Putamen (tissue), 1 donor: Measurements from ENCODE around the gene MRPS21.
"Not testable (repeated sequence)": the region's sequence is repeated elsewhere in the genome, so short reads cannot be mapped to it uniquely, and the experiment has no call there.

ENCODE experiments used
- DNase-seq: peaks from one replicate; pipeline ENCODE4 v3.0.0-alpha.2; 2016; ENCODE audit warnings: low spot score

The MRPS21 gene

GRCh38 chr1:150281758-150282557 is 11.7 kb upstream of the MRPS21 start, which contains the start of gene CIART:
TSS of gene CIART (plus strand) at chr1:150282554. CDS start at chr1:150283268, 714 bp downstream.
- DNase-seq: peak; percentile 96

- DNase-seq: no peak
These were observed 11.1 kb upstream of the MRPS21 start for GRCh38 chr1:150282558-150282958.

DNA sequence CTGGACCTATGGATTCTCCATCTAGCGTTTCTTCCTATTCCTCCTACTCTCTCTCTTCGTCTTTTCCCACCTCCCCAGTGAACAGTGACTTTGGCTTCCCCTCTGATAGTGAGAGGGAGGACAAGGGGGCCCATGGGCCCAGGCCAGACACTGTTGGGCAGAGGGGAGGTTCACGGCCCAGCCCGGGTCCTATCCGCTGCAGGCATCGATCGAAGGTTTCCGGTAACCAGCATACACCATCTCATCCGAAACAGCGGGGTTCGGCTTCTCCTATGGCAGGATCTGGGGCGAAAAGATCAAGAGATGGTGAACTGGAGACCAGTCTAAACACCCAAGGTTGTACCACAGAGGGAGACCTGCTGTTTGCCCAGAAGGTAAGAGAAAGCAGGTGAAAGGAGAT is 10.4 kb upstream of the MRPS21 start:
- no peak for DNase-seq

DNA sequence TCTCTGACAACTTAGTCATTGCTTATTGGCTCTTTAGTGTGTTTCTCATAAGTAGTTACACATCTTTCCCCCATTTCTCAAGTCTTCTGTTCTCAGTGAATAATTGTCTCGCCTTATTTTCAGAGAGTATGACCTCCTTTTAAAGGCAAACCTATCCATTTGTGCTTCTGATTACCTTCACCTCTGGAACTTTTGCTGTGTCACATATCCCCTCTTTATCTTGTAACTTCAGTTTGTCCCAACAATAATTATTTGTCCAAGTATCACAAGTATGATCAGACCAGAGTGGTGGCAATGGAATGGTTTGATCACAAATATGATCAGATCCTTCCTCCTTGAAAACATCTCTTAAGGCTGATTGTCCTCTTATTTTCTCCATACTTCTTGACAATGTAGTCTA is 5.3 kb upstream of the MRPS21 start:
- DNase-seq: no peak

DNA sequence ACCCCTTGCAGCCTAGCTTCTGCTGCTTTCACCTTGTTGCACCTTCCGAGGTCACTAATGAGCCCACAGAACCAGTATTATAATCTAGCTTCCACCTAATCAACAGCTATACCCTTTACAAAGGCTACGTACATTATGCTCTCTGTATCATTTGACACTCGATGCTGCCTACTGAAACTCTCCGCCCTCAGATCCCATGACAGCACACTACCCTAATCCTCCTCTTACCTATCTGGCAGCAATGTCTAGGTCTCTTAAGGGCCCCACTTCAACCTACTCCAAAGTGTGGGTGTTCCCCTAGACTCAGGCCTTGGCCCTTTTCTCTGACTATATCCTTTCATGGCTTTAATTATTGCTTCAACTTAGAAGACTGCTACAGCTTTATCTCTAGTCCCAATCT is 4.8 kb upstream of the MRPS21 start:
- DNase-seq: peak; percentile 52

DNA sequence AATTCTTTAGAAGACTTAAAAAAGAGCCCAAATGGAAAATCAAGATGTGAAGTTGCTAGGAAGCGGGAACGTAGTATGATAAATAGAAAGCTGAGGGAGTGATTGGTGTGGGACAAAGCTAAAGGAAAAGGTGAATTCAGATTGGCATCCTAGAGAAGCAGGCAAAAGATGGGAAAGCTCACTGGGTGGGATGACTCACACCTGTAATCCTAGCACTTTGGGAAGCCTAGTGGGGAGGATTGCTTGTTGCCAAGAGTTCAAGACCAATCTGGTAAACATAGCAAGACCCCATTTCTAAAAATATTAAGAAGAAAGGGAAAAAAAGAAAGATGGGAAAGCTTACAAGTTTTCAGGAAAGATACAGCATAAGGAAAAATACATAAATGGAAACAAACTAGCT is 1.8 kb downstream of the MRPS21 start:
- DNase-seq: no peak

- no peak for DNase-seq
These were observed 6.1 kb downstream of the MRPS21 start for GRCh38 chr1:150299716-150300115.

- peak; percentile 79 for DNase-seq
These were observed 8.7 kb downstream of the MRPS21 start for GRCh38 chr1:150302338-150302737.

DNA sequence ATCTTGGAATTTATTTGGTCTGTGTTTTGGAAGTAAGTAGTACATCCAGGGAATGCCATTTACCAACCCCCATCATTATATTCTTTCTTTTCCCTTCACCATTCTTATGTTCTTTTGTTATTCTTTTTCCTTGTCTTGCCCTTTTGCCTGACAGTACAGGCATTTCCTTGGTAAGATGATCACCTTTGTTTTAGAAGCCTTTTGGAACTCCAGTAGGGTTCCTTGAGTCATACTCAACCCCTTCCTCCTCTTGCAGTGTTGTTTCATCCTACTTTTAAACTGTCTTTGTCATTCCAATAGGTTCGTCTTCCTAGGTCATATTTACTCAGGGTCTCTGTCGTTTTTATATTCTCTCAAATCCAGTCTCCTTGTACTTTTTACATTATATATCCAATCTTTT is 9.2 kb downstream of the MRPS21 start:
- no peak for DNase-seq

DNA sequence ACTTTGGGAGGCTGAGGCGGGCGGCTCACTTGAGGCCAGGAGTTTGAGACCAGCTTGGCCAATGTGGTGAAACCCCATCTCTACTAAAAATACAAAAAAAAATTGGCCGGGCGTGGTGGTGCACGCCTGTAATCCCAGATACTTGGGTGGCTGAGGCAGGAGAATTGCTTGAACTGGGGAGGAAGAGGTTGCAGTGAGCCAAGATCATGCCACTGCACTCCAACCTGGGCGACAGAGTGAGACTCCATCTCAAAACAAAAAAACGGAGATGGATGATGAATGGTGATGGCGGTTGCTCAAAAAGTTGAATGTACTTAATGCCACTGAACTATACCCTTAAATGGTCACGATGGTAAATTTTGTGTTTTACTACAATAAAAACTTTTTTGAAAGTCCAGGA is 14.9 kb downstream of the MRPS21 start:
- not testable (repeated sequence) for DNase-seq

DNA sequence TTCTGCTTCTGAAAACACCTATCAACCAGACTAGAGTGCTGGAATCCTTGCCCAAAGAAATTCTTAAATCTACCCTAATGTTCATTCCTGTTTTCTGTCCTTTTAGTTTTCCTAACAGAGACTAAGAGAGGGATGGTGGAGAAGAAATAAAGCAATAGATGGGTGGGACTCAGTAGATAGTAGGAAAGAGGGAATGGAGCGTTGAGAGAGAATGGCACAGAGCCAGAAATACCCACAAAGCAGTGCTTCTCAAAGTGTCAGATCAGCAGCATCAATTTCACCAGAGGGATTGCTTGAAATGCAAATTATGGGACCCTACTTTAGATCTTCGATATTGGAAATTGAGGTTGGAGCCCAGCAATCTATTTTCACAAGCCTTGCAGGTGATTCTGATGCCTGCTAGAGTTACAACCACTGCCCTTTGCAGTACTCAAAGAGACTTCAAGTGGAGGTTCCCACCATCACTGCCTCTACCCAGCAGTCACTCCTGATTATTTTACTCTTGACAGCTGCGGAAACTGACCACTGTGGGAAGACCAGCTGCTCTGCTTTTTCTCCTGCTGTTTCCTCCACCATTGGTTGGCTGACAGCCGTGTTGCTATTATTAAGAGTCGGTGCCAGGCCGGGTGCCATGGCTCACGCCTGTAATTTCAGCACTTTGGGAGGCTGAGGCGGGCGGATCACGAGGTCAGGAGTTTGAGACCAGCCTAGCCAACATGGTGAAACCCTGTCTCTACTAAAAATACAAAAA is 16.3 kb downstream of the MRPS21 start:
- no peak for DNase-seq

DNA sequence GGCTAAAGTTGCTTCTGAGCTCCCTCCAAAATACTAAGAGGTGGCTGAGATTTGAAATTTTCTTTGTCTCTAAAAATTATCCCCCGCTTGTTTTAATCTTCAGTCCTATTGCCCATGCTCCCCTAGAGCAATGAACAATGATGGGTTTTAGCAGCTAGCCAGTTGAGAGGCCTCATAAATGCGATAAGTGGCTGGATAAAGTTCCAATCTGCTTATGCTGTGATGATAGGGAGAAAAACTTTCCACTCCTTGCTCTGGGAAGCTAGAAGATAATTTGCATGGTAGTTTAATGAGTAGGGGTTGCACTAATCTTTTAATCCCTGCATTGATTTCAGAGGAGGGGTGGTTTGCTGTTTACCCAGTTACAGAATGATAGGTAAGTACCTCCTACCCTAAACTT is 18.1 kb downstream of the MRPS21 start:
- DNase-seq: no peak

GRCh38 chr1:150314691-150315090 is 21.0 kb downstream of the MRPS21 start:
- DNase-seq: not testable (repeated sequence)

DNA sequence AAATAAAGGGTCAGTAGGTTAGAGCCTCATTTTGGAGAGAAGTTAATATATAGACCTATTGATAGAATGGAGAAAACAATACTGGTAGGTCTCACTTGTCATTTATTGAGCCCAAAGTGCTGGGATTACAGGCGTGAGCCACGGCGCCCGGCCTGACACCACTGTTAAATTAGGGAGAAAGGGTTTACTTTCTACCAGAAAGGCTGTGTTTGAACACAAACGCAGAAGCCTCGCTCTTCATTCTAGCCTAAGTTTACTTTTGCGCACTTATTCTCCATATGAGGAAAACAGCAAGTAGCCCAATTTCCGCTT is 27.0 kb downstream of the MRPS21 start:
- DNase-seq: no peak

GRCh38 chr1:150321826-150322166 is 28.1 kb downstream of the MRPS21 start:
- DNase-seq: no peak

DNA sequence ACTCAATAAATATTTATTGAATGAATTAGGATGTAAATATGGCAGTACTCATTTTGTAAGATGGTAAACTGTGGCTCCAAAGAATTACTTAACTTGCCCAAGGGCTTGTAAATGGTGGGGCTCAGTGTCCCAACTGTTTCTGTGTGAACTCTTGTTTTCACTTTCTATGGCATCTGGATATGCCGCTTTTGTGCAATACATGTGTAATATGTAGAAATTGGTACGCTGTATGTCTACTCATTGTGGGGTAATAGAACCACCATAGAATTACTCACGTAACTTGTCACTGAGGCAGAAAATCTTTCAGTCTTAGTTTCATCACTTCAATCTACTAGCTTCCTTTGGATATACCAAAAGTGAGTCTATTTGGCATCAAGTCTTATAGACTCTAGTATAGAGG is 28.6 kb downstream of the MRPS21 start:
- no peak for DNase-seq

DNA sequence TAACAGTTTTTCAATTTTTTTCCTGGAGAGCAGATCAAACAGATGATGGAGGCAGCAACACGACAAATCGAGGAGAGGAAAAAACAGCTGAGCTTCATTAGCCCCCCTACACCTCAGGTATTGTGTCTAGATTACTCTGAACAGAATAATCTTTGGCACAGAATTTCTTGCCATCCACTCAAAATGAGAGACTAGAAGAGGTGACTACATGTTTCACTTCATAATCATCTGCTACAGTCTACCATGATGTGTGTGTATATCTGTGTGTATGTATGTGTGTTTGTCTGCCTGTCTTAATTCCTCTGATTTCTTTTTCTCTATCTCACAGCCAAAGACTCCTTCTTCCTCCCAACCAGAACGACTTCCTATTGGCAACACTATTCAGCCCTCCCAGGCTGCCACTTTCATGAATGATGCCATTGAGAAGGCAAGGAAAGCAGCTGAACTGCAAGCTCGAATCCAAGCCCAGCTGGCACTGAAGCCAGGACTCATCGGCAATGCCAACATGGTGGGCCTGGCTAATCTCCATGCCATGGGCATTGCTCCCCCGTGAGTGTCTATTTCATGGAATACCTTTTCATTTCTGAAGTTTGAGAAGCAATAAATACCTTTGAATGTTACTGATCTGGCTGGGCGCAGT is 39.1 kb downstream of the MRPS21 start:
- peak; percentile 15 for DNase-seq

GRCh38 chr1:150346316-150346715 is 52.7 kb downstream of the MRPS21 start:
- DNase-seq: no peak

DNA sequence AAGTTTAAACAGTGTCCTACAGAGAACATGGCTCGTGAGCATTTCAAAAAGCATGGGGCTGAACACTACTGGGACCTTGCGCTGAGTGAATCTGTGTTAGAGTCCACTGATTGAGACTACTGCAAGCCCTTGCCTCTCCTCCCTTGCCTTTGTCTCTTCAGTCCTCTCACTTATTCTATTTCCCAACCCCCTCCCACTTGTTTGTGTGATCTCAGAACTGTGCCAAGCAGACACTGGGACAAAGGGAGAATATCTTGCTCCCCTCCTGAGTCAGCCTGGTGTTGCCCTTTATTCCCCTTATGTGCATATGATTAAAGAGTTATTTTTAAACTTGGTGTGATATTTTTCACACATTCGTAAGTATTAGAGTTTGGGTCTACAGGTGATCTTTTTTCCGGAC is 59.2 kb downstream of the MRPS21 start:
- no peak for DNase-seq
